Fibroblast of lung (primary cell): ENCODE data around the gene TTK. TPM values are rescaled to one million over a fixed set of nuclear protein-coding genes. Genes with fewer than 3 reads are reported as not detected.

Experiments used
- DNase-seq, 2 donors: peaks; one replicate each; pipeline versions ENCODE4 v3.0.0 to v3.0.0-alpha.2; 2010; ENCODE audit warnings: low read depth in 2 of 2
- H2AFZ ChIP-seq: 2 replicates; pipeline ENCODE4 v1.5.1; 2012; ENCODE audit warnings: low read length, control low read depth, inconsistent platforms
- H3K27ac ChIP-seq: 2 replicates; pipeline ENCODE4 v1.5.1; 2011; ENCODE audit warnings: low read length, control low read depth; ENCODE audit not compliant: insufficient read depth
- H3K27me3 ChIP-seq: 2 replicates; pipeline ENCODE4 v1.5.1; 2011; ENCODE audit warnings: mild to moderate bottlenecking, low read length; ENCODE audit not compliant: control insufficient read depth, insufficient read depth
- H3K36me3 ChIP-seq: 2 replicates; pipeline ENCODE4 v1.5.1; 2011; ENCODE audit warnings: low read length; ENCODE audit not compliant: control insufficient read depth, insufficient read depth
- H3K4me1 ChIP-seq: 2 replicates; pipeline ENCODE4 v1.5.1; 2011; ENCODE audit warnings: low read length; ENCODE audit not compliant: control insufficient read depth, insufficient read depth; ENCODE audit errors: extremely low read depth
- H3K4me2 ChIP-seq: 2 replicates; pipeline ENCODE4 v1.5.1; 2011; ENCODE audit warnings: low read length, control low read depth; ENCODE audit not compliant: insufficient read depth; ENCODE audit errors: extremely low read depth
- H3K4me3 ChIP-seq, 4 experiments: fragments of 200-600 bp in 1 of 4; sonication (generic) in 1 of 4; replicated peaks in 1 of 4; 2 replicates each; pipeline ENCODE4 v1.5.1; 2011 to 2016; ENCODE audit warnings: low read length in 4 of 4, low read depth in 3 of 4, mild to moderate bottlenecking in 3 of 4, control low read depth in 2 of 4, inconsistent platforms in 1 of 4, mixed read lengths in 1 of 4; ENCODE audit not compliant: insufficient read depth in 1 of 4; ENCODE audit errors: control extremely low read depth in 1 of 4
- H3K79me2 ChIP-seq: 2 replicates; pipeline ENCODE4 v1.5.1; 2012; ENCODE audit warnings: mild to moderate bottlenecking, low read length, inconsistent platforms; ENCODE audit not compliant: control insufficient read depth, insufficient read depth
- H3K9ac ChIP-seq: 2 replicates; pipeline ENCODE4 v1.5.1; 2011; ENCODE audit warnings: mild to moderate bottlenecking, low read length, control low read depth; ENCODE audit not compliant: insufficient read depth
- H3K9me3 ChIP-seq: 2 replicates; pipeline ENCODE4 v1.5.1; 2012; ENCODE audit warnings: low read depth, low read length; ENCODE audit not compliant: control insufficient read depth, insufficient read depth
- H4K20me1 ChIP-seq: 2 replicates; pipeline ENCODE4 v1.5.1; 2011; ENCODE audit warnings: low read length; ENCODE audit not compliant: control insufficient read depth, insufficient read depth; ENCODE audit errors: extremely low read depth
- EZH2 ChIP-seq: IDR thresholded peaks from 2 replicates; pipeline ENCODE4 v1.5.1; 2012; ENCODE audit warnings: low read length, control low read depth, mild to moderate bottlenecking; ENCODE audit errors: missing control alignments
- polyA plus RNA-seq, 2 donors: library from polyadenylated mRNA; depleted of rRNA in 1 of 2; stranded (reverse) in 1 of 2; unstranded in 1 of 2; fragments of >200 nt; gene quantifications; 2 replicates each; pipeline ENCODE4 v1.2.1, GENCODE V29; 2011 to 2012; ENCODE audit warnings: missing spikeins in 1 of 2
- total RNA-seq: library from RNA; depleted of rRNA; stranded (reverse); fragments of >200 nt; gene quantifications from 2 replicates; pipeline ENCODE4 v1.2.1, GENCODE V29; 2014
- TF ChIP-seq, protein P1 (sequence below), 2 donors: IDR thresholded peaks in 1 of 2; conservative IDR thresholded peaks in 1 of 2; 1 replicate in 1 of 2; 2 replicates in 1 of 2; pipeline ENCODE4 v1.5.1; 2011 to 2012; ENCODE audit warnings: low read length in 2 of 2, control low read depth in 1 of 2, inconsistent platforms in 1 of 2, low read depth in 1 of 2, mild to moderate bottlenecking in 1 of 2

Gene TTK
- total and polyA plus RNA-seq, 2 donors (not counting 1 experiment from before 2014, with no cell fraction given): 4.9 to 6.1 TPM

DNA sequence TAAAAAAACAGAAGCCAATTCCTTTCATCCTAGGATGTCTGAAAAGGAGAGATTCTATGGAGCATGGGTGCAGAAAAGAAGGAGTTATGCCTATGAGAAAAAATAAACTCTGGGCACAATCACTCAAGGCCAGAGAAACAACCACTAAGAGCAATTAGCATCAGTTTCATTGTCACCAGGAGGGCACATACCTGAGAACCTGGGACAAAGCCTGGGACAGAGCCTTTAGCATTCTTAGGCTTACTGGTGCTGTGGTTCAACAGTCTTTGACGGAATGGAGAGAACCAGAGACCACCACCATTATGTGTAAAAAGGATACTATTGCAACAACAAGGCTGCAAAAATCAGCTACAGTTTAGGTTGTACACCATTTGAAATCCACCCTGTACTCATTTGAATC is 72.6 kb downstream of the TTK start:
- Histone ChIP-seq H3K9ac (no peak overlapping the region), H3K27ac (no peak overlapping the region), H2AFZ (no peak overlapping the region), H3K79me2 (no peaks in the 10 kb centered on the region), H3K4me2 (no peak overlapping the region), H3K36me3 (no peaks in the 10 kb centered on the region), H3K4me1 (no peaks in the 10 kb centered on the region), H3K4me3 (no peak overlapping the region), H4K20me1 (no peaks in the 10 kb centered on the region), H3K9me3 (no peaks in the 10 kb centered on the region), H3K27me3 (peaks cover 2% of the 10 kb centered on the region)
- DNase-seq: no peak
- TF ChIP-seq, protein P1, sequence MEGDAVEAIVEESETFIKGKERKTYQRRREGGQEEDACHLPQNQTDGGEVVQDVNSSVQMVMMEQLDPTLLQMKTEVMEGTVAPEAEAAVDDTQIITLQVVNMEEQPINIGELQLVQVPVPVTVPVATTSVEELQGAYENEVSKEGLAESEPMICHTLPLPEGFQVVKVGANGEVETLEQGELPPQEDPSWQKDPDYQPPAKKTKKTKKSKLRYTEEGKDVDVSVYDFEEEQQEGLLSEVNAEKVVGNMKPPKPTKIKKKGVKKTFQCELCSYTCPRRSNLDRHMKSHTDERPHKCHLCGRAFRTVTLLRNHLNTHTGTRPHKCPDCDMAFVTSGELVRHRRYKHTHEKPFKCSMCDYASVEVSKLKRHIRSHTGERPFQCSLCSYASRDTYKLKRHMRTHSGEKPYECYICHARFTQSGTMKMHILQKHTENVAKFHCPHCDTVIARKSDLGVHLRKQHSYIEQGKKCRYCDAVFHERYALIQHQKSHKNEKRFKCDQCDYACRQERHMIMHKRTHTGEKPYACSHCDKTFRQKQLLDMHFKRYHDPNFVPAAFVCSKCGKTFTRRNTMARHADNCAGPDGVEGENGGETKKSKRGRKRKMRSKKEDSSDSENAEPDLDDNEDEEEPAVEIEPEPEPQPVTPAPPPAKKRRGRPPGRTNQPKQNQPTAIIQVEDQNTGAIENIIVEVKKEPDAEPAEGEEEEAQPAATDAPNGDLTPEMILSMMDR (conservative IDR thresholded peaks at IDR 0.05 in 1 of 2, IDR thresholded peaks at IDR 0.05 in 1 of 2; ENCODE audit: low read depth in 1 of 2, low read length in 2 of 2): no peak
- no peak for TF ChIP-seq EZH2

DNA sequence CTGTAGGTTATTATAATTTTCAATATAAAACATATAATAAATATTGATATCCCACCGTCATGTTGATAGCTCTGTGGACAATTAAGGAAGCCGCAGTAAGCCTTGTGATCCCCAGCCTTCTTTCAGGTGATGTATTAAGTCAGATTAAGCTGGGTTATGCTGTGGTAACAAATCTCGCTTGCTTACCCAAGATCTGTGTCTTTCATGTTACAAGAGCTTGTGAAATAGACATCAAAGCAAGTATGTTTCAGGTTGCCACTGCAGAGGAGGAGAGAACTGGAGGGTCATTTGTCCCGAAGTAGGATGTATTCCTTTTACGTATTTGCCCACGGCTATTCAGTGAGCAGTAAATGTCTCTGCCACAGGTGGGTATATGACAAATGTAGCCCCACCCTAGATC is 84.2 kb downstream of the TTK start:
- DNase-seq: no peak
- Histone ChIP-seq H2AFZ (no peak overlapping the region), H3K9ac (no peak overlapping the region), H3K4me1 (no peaks in the 10 kb centered on the region), H3K79me2 (no peaks in the 10 kb centered on the region), H3K4me2 (no peak overlapping the region), H3K9me3 (no peaks in the 10 kb centered on the region), H4K20me1 (no peaks in the 10 kb centered on the region), H3K36me3 (no peaks in the 10 kb centered on the region), H3K27me3 (no peaks in the 10 kb centered on the region), H3K4me3 (no peak overlapping the region), H3K27ac (no peak overlapping the region)
- TF ChIP-seq, protein P1 (conservative IDR thresholded peaks at IDR 0.05 in 1 of 2, IDR thresholded peaks at IDR 0.05 in 1 of 2; ENCODE audit: low read depth in 1 of 2, low read length in 2 of 2): no peak
- TF ChIP-seq EZH2: no peak

DNA sequence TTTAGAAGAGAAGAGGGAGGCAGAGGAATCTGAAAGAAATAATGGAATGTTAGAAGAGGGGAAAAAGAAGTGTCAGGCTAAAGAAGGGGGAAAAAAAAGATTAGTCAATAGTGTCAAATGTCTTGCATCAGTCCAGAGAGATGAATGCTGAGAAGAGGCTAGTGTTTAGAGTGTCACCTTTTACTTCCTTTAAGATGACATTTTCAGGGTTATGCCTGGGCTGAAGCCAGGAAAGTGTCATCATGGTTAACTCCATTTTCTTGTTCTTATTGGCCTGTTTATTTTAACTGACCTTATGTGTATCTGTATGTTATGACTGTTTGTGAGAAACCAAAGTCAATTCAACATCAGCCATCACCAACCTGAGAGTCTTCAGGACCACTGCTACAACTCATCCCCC is 87.1 kb downstream of the TTK start:
- Histone ChIP-seq H3K27me3 (no peaks in the 10 kb centered on the region), H4K20me1 (no peaks in the 10 kb centered on the region), H3K27ac (no peak overlapping the region), H3K4me3 (no peak overlapping the region), H3K4me2 (no peak overlapping the region), H2AFZ (no peak overlapping the region), H3K36me3 (no peaks in the 10 kb centered on the region), H3K9ac (no peak overlapping the region), H3K4me1 (no peaks in the 10 kb centered on the region), H3K79me2 (no peaks in the 10 kb centered on the region), H3K9me3 (no peaks in the 10 kb centered on the region)
- TF ChIP-seq EZH2: no peak
- TF ChIP-seq, protein P1 (conservative IDR thresholded peaks at IDR 0.05 in 1 of 2, IDR thresholded peaks at IDR 0.05 in 1 of 2; ENCODE audit: low read depth in 1 of 2, low read length in 2 of 2): no peak
- no peak for DNase-seq

Other genes starting within 250 kb of the TTK start
- 4.6 and 6.4 TPM in 2 replicates for gene ELOVL4, start 57.1 kb upstream of the TTK start, total RNA-seq
- gene ELOVL4, start 57.1 kb upstream of the TTK start, polyA plus RNA-seq: 4.3 and 5.2 TPM in 2 replicates
- 6.2 and 8.3 TPM in 2 replicates for gene BCKDHB, start 102.0 kb downstream of the TTK start, total RNA-seq
- 16.2 and 16.5 TPM in 2 replicates for gene BCKDHB, start 102.0 kb downstream of the TTK start, polyA plus RNA-seq